Stimulated activated CD8-positive, alpha-beta memory T cell treated with anti-CD3 and anti-CD28 coated beads, Interleukin-7, amount 100 ng/mL, for 24 hours (primary cell): Measurements from ENCODE around the gene SLC39A9.

ENCODE experiments used
- DNase-seq: peaks from one replicate; pipeline ENCODE4 v3.0.0-alpha.2; 2020; ENCODE audit warnings: low read depth

SLC39A9 gene

DNA sequence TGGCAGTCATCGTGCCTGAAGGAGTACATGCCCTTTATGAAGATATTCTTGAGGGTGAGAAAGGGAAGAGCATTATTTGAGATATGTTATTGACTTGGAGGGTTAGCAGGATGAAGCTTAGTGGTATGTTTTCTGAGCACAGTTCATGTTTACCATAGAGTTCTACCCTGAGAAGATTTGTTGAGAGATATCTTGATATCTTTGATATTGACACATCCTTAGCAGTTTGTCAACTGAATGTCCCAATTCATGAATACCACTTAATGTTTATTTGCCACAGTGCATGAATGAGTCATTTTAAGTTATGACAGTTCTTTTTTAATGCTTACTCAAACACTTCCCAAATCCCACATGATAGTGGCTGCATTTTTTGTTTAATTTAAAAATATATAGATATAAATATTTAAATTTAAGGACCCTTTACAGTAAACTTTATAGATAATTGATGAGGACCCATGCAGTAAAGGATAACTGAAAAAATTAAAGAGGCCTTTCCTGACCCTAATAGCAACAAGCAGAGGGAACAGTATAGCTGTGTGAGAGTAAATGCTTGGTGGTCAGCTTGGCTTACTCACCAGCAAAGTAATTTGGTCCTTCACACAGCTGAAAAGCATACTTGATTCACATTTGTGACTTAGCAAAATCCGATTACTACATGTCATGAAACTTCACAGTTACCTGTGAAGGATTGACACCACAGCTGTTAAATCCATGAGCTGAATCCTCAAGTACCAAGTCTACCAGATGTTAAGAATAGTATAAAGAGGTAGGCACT is 25.8 kb downstream of the SLC39A9 start:
- no peak for DNase-seq

- DNase-seq = no peak
Observed at GRCh38 chr14:69427596-69427995, 29.1 kb downstream of the SLC39A9 start.

DNA sequence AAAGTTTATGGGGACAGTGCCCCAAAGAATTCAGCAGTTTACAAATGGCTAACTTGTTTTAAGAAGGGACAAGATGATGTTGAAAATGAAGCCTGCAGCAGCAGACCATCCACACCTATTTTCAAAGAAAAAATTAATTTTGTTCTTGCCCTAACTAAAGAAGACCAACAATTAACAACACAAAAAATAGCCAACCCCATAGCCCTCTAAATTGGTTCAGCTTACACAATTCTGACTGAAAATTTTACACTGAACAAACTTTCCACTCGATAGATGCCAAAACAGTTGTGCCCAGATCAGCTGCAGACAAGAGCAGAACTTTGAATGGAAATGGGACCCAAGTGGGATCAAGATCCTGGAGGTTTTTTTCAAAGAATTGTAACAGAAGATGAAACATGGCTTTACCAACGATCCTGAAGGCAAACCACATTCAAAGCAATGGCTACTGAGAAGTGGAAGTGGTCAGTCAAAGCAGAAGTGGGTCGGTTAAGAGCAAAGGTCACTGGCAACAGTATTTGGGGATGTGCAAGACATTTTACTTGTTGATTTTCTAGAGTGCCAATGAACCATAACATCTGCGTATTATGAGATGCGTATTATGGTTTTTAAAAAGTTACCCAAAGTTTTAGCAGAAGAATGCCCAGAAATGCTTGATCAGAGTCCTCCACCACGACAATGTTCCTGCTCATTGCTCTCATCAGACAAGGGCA is 30.0 kb downstream of the SLC39A9 start:
- DNase-seq = no peak

DNA sequence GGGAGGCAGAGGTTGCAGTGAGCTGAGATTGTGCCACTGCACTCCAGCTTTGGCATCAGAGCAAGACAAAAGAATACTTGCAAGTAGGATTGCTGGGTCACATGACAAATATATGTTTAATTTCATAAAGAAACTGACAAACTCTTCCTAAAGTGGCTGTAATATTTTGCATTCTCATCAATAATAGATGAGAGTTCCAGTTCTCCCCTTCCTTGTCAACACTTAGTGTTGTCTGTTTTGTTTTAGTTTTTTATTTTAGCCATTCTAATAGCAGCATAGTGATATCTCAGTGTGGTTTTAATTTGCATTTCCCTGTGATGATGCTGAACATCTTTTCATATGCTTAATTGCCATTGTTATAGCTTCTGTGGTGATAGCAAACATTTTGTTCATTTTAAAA is 31.2 kb downstream of the SLC39A9 start:
- DNase-seq = no peak

DNA sequence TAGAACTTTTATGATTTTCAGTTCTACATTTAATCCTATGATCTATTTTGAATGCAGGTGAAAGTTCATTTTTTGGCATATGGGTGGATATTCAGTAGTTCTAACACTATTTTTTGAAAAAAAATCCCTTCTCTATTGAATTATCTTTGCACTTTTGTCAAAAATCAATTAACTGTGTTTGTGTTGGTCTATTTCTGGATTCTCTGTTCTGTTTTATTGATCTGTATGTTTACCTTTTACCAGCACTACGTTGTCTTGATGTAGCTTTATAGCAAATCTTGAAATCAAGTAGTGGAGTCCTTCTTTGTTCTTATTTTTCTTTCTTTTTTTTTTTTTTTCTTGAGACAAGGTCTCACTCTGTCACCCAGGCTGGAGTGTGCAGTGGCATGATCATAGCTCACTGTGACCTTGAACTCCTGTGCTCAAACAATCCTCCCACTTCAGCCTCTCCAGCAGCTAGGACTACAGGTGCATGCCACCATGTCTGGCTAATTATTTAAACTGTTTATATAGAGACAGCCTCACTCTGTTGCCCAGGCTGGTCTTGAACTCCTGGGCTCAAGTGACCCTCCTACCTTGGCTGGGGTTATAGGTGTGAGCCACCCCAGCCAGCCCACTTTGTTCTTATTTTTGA is 31.9 kb downstream of the SLC39A9 start:
- DNase-seq = no peak

- DNase-seq = no peak
Observed at GRCh38 chr14:69432364-69432763, 33.9 kb downstream of the SLC39A9 start.

DNA sequence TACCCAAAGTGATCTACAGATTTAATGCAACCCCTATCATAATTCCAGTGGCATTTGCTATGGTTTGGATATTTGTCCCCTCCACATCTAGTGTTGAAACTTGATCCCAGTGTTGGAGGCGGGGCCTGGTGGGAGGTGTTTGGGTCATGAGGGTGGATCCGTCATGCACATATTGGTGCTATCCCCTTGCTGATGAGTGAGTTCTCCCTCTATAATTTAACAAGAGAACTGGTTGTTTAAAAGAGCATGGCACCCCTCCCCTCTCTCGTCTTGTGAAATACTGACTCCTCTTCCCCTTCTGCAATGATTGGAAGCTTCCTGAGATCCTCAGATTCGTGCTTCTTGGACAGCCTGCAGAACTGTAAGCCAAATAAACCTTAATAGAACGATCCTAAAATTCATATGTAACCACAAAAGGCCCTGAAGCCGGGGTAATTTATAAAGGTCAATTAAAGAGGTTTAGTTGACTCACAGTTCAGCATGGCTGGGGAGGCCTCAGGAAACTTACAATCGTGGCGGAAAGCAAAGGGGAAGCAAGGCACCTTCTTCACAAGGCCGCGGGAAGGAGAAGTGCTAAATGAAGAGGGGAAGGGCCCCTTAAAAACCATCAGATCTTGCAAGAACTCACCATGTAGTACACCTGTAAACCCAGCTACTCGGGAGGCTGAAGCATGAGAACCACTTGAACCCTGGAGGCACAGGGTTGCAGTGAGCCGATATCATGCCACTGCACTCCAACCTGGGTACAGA is 41.2 kb downstream of the SLC39A9 start:
- DNase-seq = no peak

- DNase-seq = no peak
Observed at GRCh38 chr14:69441948-69442347, 43.5 kb downstream of the SLC39A9 start.

- DNase-seq = no peak
Observed at GRCh38 chr14:69443296-69443805, 44.9 kb downstream of the SLC39A9 start.

DNA sequence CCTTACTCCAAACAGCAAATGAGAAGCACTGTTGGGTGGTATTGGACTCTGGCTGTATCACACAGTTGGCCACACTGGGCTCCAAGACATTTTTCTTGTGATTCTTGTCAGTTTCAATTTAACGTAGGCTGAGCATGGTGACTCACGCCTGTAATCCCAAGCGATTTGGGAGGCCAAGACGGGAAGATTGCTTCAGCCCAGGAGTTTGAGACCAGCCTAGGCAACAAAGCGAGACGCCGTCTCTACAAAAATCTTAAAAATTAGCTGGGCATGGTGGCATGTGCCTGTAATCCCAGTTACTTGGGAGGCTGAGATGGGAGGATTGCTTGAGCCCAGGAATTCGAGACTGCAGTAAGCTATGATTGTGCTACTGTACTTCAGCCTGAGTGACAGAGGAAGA is 50.7 kb downstream of the SLC39A9 start:
- DNase-seq = no peak

DNA sequence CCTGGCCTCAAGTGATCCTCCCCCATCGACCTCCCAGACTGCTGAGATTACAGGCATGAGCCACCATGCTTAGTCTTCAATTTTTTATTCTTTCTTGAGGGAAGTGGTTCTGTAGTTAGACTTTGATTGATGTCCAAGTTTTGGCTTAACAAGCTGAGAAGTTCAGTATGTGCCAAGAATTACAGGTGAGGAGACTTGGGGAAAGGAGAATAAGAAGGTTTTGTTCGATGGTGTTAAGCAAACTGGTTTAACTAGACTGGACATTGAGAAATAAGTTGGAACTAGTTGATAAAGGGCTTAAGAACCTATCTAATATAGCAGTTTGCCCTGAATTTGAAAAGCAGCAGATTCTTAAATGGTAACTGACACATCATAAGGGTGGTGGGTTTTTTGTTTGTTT is 53.4 kb downstream of the SLC39A9 start:
- no peak for DNase-seq

DNA sequence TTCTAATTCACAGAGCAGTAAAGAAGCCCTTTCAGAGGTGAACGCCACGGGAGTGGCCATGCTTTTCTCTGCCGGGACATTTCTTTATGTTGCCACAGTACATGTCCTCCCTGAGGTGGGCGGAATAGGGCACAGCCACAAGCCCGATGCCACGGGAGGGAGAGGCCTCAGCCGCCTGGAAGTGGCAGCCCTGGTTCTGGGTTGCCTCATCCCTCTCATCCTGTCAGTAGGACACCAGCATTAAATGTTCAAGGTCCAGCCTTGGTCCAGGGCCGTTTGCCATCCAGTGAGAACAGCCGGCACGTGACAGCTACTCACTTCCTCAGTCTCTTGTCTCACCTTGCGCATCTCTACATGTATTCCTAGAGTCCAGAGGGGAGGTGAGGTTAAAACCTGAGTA is 59.9 kb downstream of the SLC39A9 start:
- DNase-seq = no peak

- no peak for DNase-seq
Observed at GRCh38 chr14:69459122-69459521, 60.6 kb downstream of the SLC39A9 start.

- DNase-seq = peak; percentile 7
Observed at GRCh38 chr14:69460093-69460701, 61.7 kb downstream of the SLC39A9 start.

DNA sequence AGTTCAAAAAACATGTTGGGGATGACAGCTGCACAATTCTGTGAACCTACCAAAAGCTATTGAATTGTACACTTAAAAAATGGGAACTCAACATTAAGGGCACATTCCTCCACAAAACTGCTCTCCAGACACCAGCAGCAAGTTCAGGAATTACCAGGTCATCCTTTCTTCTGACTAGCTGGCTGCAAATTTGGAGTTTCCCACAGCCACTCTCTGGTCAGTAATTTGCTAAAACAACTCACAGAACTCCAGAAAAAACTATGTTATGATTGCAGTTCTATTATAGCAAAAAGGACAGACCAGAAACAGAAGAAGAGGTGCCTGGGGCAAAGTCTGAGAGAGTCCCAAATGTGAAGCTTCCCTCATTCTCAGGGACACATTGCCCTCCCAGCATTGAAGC is 65.9 kb downstream of the SLC39A9 start:
- DNase-seq = no peak

- DNase-seq = no peak
Observed at GRCh38 chr14:69464829-69465228, 66.3 kb downstream of the SLC39A9 start.

- DNase-seq = no peak
Observed at GRCh38 chr14:69468949-69469348, 70.5 kb downstream of the SLC39A9 start.

DNA sequence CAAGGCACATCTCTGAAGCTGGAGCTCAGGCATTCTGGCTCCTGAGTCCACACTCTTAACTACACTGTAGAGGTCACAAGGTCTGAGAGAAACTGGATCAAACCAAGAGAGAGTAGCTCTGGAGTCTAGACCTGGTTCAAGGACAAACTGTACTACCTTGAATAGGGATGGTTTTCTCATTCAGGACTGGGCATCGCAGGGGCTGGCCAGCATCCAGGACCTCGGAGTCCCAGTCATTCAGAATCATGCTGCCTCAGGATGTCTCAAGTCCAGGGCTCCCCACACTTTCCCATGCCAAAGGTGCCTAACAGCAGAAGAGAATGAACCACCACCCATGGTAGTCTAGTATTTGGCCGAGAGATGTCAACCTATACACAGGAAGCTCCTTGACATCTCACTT is 72.9 kb downstream of the SLC39A9 start:
- DNase-seq = no peak

DNA sequence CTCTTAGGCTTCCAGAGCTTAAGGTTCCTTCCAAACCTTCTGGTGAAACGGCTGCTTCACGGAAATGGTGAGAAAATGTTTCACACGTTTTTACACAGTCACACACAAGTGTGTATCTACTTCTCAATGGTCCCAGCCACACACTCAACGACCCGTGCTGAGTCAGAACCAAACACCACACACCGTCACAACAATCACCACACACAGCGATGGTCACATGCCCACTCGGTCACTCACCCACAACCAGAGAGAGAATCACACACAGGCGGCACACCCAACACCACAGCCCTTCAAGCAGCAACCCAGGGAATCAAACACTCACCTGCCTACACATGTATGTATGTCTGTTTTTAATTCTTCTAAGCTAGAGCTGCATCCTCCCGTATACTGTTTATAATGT is 73.4 kb downstream of the SLC39A9 start:
- DNase-seq = no peak

GRCh38 chr14:69473260-69473659 is 74.8 kb downstream of the SLC39A9 start:
- no peak for DNase-seq

DNA sequence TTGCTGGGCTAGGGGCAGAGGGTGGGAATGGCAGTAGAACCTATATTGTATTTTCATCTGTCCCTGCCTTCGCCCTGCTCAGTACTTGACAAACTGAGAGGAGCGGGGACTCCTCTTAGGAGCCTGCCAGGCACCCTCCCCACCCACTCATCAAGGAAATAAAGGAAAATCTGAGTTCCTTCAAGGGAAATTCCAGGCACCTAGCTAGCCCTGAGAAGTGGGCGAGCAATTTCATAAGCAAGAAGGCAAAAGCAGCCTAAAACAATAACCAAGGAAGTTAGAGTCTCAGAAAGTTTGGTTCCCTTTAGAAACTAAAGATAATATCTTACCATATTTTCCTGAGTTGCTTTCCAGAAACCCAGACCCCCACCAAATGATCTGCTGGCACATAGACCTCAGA is 75.5 kb downstream of the SLC39A9 start:
- no peak for DNase-seq
